22Rv1 (cell line): ENCODE results near the gene LRRC23.

ENCODE experiments used
- H3K27ac ChIP-seq: fragments of 450-650 bp; 2 replicates; pipeline ENCODE4 v1.5.1; 2017
- ZFX ChIP-seq: fragments of 450-650 bp; IDR thresholded peaks from 2 replicates; pipeline ENCODE4 v1.6.1; 2017; ENCODE audit warnings: antibody characterized with exemption, borderline replicate concordance
- TF ChIP-seq, protein P1 (sequence below): fragments of 450-650 bp; IDR thresholded peaks from 2 replicates; pipeline ENCODE4 v1.5.1; 2017; ENCODE audit warnings: mild to moderate bottlenecking

LRRC23 gene

DNA sequence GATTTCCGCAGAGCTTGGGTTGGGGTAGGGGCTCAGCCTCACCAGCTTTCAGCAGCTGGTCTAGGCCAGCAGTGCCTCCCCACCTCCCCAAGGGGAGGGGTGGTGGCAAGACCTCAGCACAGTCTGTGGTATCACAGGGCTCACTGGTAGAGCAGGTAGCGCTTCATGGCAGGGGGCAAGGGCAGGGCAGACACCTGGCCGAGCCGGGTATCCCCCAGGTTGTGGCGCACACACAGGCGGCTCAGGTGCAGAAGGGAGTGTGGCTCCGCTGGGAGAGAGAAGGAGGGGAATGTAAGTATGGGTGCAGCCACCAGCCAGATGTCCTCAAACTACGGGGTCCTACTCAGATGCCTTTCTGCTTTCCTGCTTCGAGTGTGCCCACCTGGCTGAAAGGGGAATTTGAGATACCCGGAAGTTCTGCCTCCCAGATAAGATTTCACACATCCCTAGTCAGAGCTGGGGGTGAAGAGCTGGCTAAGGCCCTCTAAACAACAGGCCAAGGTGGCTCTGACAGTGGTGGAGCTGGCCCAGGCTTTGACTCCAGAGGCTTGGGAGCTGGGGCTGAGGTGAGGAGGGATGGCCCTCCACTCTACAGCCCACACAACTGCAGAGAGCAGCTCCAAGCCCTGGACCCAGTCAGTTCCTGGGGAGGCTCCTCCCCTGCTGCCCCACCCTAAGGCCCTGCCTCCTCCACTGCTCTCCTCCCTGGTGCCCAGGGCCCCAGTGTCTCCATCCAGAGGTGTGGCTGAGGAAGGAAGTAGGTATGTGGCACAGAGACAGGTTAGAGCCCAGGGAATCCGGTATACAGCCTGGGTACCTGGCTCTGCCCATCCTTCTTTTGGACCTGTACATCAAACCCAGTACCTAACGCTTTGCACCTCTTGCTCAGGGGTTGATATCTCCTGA lies 33.3 kb upstream of the LRRC23 start:
- H3K27ac ChIP-seq = peak overlapping the region; percentile 99
- no peak for TF ChIP-seq ZFX
- TF ChIP-seq, protein P1, sequence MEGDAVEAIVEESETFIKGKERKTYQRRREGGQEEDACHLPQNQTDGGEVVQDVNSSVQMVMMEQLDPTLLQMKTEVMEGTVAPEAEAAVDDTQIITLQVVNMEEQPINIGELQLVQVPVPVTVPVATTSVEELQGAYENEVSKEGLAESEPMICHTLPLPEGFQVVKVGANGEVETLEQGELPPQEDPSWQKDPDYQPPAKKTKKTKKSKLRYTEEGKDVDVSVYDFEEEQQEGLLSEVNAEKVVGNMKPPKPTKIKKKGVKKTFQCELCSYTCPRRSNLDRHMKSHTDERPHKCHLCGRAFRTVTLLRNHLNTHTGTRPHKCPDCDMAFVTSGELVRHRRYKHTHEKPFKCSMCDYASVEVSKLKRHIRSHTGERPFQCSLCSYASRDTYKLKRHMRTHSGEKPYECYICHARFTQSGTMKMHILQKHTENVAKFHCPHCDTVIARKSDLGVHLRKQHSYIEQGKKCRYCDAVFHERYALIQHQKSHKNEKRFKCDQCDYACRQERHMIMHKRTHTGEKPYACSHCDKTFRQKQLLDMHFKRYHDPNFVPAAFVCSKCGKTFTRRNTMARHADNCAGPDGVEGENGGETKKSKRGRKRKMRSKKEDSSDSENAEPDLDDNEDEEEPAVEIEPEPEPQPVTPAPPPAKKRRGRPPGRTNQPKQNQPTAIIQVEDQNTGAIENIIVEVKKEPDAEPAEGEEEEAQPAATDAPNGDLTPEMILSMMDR = no peak

DNA sequence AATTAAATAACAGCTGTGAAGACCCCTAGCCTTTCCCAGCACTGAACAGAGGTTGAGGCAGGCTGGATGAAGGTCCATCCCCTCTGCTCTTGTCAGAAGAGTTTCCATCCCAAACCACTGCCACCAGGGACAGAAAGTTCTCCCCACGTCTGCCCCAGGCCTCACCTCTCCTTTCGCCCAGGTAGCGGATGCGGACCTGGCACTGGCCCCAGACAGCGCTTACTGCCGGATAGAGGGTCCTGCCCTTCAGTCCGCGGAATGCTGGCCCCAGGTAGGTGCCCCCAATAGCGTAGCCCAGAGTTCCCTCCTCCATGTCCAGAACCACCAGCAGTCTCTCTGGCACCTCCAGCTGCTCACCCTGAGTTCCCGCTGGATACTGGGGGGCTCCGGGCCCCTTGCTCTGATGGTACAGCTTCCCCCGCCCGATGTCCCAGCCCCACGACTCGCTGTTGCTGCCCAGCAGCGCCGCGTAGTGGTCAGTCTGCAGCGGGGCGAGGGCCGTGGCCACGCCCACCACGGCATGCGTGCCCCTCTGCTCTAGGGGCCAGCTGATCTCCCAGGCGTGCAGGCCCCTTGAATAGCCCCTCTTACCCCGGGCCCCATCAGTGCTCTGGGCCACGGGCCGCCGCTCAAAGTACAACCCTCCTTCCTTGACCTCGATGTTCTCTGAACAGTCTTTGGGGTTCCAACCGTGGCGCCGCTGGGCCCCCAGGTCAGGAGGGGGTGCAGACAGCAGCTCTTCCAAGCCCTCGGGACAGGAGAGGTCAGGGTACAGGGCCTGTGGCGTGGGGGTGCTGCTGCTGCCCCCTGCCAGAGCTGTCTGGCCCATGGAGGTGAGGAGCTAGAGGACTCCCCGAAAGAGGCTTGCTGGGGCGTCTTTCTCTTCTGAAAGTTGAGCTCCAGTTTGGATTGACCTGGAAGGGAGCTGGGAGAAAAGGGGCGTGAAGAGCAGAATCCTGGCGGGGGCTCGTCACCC lies 32.3 kb upstream of the LRRC23 start:
- H3K27ac ChIP-seq = peak overlapping the region; percentile 99
- no peak for TF ChIP-seq ZFX
- TF ChIP-seq, protein P1 = peak; percentile 100

DNA sequence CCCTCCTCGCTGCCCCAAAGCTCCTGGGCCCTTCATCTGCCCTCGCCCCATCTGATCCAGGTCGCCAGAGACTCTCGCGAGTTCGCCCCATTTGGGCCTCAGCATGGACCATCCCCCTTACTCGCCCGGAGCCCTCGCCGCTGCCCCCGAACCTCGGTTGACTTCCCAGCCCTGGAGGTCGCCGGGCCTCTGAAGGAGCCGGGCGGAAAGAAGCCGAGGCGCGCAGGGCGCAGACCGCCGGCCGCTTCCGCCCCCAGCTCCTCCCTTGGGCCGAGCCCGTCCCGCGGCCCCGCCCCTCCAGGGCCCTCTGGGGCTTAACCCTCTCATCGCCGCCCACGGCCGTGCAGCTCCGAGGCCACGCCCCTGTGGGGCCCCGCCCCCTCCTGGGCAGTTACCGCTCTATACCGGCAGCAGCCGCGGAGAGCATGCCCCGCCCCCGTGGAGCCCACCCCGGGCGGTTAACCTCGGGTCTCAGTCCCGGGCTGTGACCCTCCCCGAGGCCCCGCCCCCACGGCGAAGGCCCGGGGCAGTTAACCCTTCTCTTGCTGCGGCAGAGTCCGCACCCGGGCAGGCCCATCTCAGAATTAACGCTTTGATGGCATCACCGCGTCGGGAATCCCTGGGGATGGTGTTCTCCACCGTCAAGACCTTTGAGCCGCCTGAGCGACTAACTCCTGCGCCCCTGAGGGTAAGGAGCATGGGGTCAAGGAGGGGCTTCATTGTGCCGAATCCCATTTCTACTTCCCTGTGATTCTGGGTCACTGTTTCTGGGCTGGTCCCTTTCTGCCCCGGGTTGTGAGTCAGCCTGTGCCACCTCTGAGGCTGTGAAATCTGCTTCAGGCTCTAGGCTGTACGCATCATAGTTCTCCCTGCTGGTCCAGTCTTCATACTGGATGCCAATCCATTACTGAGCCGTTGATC lies 31.3 kb upstream of the LRRC23 start, which contains the start of gene SPSB2:
SPSB2 (minus strand) TSS at position 210 of the 921 bp plus-strand sequence. CDS start 402 bp downstream, outside the sequence.
- peak within 1 kb of the TSS; percentile 99 for H3K27ac ChIP-seq
- TF ChIP-seq, protein P1 = no peak
- TF ChIP-seq ZFX = no peak

DNA sequence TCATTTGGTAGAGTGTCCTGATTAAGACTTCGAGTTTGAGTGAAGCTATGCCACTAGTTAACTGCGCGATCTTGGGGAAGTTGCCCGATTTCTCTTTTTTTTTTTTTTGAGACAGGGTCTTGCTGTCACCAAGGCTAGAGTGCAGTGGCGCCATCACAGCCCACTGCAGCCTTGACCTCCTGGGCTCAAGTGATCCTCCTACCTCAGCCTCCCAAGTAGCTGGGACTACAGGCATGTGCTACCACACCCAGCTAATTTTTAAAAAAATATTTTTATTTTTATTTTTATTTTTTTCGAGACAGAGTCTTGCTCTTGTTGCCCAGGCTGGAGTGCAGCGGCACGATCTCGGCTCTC lies 30.6 kb upstream of the LRRC23 start:
- H3K27ac ChIP-seq = peak overlapping the region; percentile 99

DNA sequence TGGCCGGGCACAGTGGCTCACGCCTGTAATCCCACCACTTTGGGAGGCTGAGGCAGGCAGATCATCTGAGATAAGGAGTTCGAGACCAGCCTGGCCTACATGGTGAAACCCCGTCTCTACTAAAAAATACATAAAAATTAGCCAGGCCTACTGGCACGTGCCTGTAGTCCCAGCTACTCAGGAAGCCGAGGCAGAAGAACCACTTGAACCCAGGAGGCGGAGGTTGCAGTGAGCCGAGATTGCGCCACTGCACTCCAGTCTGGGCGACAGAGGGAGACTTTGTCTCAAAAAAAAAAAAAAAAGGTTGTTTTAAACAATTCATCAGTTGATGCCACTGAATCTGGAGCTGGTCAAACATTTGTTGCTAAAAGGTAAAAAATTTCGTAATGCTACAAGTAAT lies 24.8 kb upstream of the LRRC23 start:
- peak overlapping the region; percentile 70 for H3K27ac ChIP-seq

DNA sequence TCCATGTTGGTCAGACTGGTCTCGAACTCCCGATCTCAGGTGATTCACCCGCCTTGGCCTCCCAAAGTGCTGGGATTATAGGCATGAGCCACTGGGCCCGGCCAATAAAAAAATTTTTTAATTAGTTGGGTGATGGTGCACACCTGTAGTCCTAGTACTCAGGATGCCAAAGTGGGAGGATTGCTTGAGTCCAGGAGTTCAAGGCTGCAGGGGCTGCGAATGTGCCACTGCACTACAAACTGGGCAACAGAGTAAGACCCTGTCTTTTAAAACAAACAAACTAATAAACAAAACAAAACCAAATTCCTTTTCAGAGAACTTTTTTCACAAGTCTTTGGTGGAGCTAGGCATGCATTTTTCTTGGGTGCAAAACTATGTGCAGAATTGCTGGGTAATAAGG lies 21.4 kb upstream of the LRRC23 start:
- no peak overlapping the region for H3K27ac ChIP-seq

DNA sequence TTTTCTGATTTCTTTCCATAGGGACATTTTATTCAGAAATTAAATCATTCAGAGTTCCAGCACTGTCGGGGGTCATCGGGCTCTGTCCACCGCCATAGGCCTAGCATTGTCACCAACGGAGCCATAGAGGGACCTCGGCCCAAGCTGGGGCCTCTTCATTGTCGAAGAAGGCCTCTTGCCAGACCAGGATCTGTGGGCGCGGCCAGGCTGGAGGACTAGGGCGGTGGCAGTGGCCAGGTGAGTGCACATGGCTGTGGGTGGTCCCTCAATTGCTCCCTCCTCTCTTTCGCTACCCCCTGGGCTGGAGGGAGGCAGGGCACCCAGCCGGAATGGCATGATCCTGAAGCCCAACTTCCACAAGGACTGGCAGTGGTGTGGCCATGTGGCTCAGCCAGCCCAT lies 20.9 kb upstream of the LRRC23 start:
- TF ChIP-seq, protein P1 = no peak
- no peak for TF ChIP-seq ZFX

More for the DNA sequence above, 21.4 kb upstream of the LRRC23 start:
- TF ChIP-seq, protein P1 = no peak
- no peak for TF ChIP-seq ZFX

More for the DNA sequence above, 20.9 kb upstream of the LRRC23 start:
- H3K27ac ChIP-seq = no peak overlapping the region
